D721Med (cell line): ENCODE data around the gene EZH2.

Experiments used
- DNase-seq: peaks from one replicate; pipeline ENCODE4 v3.0.0; 2011; ENCODE audit warnings: low spot score; ENCODE audit not compliant: insufficient read length
- FAIRE-seq: peaks from 2 replicates; lab custom pipeline; 2011; peaks lifted over from hg19 to GRCh38; lab: Jason Lieb, UNC
- TF ChIP-seq, protein P1 (sequence below): IDR thresholded peaks from 2 replicates; pipeline ENCODE4 v1.5.1; 2012; ENCODE audit warnings: mild to moderate bottlenecking, control low read depth; ENCODE audit not compliant: insufficient read depth; ENCODE audit errors: missing control alignments

EZH2 gene

DNA sequence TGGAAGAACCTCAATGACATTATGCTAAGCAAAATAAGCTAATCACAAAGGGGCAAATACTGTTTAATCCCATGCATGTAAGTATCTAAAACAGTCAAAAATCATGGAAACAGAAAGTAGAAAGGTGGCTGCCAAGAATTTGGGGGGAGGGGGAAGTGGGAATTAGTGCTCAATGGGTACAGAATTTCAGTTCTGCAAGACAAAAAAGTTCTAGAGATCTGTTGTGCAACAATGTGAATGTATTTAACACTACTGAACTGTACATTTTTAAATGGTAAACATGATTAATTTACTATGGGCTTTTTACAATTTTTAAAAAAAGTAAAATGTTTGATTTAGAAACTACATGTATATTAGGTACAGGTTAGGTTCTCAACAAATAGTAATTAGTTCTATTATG, 11.9 kb downstream of the EZH2 start:
- FAIRE-seq (no peak), DNase-seq (no peak)
- TF ChIP-seq, protein P1, sequence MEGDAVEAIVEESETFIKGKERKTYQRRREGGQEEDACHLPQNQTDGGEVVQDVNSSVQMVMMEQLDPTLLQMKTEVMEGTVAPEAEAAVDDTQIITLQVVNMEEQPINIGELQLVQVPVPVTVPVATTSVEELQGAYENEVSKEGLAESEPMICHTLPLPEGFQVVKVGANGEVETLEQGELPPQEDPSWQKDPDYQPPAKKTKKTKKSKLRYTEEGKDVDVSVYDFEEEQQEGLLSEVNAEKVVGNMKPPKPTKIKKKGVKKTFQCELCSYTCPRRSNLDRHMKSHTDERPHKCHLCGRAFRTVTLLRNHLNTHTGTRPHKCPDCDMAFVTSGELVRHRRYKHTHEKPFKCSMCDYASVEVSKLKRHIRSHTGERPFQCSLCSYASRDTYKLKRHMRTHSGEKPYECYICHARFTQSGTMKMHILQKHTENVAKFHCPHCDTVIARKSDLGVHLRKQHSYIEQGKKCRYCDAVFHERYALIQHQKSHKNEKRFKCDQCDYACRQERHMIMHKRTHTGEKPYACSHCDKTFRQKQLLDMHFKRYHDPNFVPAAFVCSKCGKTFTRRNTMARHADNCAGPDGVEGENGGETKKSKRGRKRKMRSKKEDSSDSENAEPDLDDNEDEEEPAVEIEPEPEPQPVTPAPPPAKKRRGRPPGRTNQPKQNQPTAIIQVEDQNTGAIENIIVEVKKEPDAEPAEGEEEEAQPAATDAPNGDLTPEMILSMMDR = no peak

DNA sequence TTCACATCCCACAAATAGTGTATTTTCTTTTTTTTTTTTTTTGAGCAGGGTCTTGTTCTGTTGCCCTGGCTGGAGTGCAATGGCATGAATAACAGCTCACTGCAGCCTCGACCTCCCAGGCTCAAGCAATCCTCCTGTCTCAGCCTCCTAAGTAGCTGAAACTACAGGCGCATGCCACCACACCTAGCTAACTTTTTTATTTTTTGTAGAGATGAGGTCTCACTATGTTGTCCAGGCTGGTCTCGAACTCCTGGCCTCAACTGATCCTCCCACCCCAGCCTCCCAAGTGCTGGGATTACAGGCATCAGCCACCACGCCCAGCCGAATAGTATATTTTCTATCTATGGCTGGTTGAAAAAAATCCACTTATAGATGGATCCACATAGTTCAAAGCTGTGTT, 12.5 kb downstream of the EZH2 start:
- no peak for FAIRE-seq
- TF ChIP-seq, protein P1 = no peak
- DNase-seq = no peak

DNA sequence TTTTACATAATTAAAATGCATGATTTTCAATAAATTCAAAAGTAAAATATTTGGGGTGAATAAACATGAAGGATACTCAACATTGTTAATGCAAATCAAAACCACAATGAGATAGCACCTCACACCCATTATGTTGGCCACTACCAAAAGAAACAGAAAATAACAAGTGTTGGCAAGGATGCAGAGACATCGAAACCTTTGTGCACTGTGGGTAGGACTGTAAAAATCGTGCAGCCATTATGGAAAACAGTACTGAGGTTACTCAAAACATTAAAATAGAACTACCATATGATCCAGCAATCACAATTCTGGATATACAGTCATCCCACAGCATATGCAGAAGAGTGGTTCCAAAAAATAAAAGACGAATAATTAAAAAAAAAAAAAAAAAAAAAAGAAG, 13.1 kb downstream of the EZH2 start:
- FAIRE-seq = no peak
- TF ChIP-seq, protein P1 = no peak
- no peak for DNase-seq

DNA sequence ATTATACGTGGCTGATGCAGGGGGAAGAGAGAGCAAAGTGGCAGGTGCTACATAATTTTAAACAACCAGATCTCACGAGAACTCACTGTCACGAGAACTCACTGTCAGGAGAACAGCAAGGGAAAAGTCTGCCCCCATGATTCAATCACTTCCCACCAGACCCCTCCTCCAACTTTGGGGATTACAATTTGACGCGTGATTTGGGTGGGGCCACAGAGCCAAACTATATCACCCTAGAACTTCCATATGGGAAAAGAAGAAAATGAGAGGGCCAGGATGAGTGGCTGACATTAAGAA, 15.8 kb downstream of the EZH2 start:
- FAIRE-seq = no peak
- TF ChIP-seq, protein P1 = no peak

DNA sequence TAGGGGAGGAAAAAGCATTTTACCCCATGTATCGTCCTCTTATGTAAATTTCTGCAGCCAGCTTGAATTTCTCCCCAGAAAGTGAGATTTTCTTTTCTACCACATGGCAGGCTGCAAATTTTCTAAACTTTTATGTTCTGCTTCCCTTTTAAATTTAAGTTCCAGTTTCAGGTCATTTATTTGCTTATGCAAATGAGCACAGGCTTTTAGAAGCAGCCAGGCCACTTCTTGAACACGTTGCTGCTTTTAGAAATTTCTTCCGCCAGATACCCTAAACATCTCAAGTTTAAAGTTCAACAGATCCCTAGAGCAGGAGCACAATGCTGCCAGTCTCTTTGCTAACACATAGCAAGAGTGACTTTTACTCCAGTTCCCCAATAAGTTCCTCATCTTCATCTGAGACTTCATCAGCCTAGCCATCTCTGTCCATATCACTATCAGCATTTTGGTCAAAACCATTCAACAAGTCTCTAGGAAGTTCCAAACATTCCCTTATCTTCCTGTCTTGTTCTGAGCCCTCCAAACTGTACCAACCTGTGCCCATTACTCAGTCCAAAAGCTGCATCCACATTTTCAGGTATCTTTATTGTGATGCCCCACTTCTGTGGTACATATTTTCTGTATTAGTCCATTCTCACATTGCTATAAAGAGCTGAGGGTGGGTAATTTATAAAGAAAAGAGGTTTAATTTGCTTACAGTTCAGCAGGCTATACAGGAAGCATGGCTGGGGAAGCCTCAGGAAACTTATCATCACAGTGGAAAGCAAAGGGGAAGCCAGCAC, 16.3 kb downstream of the EZH2 start:
- TF ChIP-seq, protein P1 = no peak
- DNase-seq (no peak), FAIRE-seq (no peak)

More for the DNA sequence above, 15.8 kb downstream of the EZH2 start:
- DNase-seq = no peak

DNA sequence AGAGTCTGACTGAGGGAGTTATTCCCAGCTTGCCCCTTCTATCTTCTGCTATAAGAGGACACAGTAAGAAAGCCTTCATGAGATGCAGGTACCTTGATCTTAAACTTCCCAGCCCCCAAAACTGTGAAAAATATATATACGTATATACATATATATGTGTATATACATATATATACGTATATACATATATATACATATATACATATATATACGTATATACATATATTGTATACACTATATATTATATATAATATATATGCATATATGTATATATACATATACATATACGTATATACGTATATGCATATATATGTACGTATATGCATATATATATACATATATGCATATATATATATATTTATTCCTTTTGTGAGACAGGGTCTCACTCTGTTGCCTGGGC, 17.7 kb downstream of the EZH2 start:
- no peak for FAIRE-seq
- DNase-seq = no peak
- TF ChIP-seq, protein P1 = no peak

DNA sequence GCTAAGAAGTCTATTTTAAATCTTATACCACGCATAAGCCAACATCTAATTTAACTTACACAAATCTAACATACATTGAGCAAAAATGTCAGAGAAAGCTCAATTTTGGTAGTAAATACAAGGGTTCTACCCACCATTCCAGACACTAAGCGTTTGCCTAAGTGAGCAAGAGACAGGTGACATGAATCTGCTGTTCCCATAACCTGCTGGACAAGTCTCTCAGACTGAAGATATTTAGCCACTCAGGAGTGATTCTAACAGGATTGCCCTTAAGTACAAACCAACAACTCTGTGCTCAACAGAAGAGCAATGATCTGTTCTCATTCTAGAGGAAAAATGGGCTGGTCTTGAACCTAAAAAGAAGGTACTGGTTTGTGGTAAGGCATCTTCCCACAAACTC, 18.8 kb downstream of the EZH2 start:
- no peak for FAIRE-seq
- TF ChIP-seq, protein P1 = no peak
- no peak for DNase-seq
